Inferior parietal cortex (tissue), 1 donor: ENCODE measurements around the gene TMEM270.
"Not testable (repeated sequence)": the region's sequence is repeated elsewhere in the genome, so short reads cannot be mapped to it uniquely, and the experiment has no call there.

Source experiments
- DNase-seq: peaks from one replicate; pipeline ENCODE4 v3.0.0-alpha.2; 2016; ENCODE audit errors: extremely low spot score

Gene TMEM270, protein sequence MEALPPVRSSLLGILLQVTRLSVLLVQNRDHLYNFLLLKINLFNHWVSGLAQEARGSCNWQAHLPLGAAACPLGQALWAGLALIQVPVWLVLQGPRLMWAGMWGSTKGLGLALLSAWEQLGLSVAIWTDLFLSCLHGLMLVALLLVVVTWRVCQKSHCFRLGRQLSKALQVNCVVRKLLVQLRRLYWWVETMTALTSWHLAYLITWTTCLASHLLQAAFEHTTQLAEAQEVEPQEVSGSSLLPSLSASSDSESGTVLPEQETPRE

DNA sequence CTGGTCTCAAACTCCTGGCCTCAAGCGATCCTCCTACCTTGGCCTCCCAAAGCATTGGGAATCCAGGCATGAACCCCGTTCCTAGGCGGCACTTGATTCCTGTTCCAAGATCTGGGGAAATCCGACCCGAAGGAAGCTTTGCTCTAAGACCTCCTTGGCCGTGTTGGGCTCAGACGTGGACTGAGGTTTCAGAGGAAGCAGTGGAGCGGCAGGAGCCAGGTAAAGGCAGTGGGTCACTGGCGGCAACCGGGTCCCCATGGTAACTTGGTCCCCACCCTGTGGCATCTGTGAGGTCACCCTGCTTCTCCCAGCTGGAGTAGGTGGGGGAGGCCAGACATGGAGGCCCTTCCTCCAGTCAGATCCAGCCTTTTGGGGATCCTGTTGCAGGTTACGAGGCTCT lies at the start of gene TMEM270:
Gene TMEM270 (plus strand): TSS at position 301 of the 400 bp plus-strand sequence. CDS start 36 bp downstream, at position 337.
- DNase-seq = no peak

DNA sequence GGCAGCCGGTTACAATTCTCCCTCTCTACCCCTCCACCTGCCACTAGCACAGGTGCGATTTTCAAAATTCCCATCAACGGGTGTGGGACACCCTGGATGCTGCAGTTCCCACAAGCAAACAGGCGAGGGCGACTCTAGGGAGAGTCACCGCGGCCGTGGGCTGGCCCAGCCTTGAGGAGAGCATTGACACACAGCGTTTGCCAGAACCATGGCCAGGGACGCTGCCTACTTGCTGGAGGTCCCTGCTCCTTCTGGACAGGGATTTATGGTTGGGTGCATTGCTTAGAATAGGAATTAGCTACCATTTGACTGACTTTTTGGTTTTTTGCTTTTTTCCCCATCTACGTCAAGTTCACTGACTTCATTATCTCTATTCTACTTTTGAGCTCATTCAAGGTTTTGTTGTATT lies 49.2 kb upstream of the TMEM270 start:
- DNase-seq = no peak

DNA sequence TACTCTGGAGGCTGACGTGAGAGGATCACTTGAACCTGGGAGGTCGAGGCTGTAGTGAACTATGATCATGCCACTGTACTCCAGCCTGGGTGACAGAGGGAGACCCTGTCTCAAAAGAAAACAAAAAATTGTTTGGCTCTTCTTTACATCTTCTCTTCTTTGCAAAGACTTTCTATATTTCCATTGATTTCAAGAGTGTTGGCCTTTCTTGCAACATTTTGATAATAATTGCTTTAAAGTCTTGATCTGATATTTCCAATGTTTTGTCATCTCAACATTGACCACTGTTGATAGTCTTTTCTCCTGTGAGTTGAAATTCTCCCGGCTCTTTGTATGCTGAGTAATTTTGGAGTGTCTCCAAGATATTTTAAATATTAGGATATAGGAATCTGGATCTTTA lies 48.0 kb upstream of the TMEM270 start:
- DNase-seq = no peak

DNA sequence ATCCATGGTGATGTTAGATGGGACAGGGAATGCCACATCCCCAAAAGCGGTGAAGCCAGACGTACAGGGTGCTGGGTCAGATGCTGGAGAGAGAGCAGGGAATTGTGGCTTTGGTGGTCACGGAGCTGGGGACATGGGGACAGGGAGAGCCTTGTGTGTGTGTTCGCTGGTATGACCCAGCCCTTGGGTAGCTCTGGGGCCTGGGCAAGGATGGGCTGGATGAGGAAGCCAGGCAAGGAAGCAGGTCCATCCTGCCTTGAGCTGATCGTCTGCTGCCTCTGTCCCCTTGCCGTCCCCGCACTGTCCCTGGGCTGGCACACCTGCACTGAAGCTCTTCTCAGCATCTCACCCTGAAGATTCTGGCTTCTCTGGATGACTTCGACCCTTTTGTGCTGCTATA lies 45.5 kb upstream of the TMEM270 start:
- DNase-seq = no peak

DNA sequence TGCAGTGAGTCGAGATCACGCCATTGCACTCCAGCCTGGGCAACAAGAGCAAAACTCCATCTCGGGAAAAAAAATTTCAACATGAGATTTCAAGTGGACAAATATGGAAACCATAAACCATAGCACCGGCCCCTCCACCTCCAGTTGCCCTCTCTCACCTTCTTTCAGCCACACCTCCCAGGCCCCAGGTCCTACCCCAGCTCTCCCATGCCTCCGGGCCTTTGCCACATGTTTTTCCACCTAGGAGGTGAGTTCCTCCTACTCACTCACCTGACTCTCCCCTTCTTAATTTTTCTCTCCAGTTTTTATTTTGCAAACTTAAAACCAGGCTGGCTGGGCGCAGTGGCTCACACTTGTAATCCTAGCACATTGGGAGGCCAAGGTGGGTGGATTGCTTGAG lies 43.8 kb upstream of the TMEM270 start:
- DNase-seq = no peak

DNA sequence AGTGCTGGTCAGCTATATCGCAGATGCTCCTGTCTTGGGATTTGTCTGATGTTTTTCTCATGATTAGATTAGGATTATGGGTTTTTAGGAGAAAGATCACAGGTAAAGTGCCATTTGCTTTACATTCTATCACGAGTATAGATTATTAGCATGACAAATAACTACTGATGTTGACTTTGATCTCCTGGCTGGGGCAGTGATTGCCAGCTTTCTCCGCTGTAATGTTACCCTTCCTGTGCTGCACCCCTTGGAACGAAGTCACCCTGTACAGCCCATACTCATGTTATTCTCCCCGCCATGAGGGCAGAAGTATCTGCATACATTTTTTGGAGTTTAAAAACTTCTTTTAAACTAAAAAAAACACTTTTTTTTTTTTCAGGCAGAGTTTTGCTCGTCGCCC lies 40.9 kb upstream of the TMEM270 start:
- no peak for DNase-seq

DNA sequence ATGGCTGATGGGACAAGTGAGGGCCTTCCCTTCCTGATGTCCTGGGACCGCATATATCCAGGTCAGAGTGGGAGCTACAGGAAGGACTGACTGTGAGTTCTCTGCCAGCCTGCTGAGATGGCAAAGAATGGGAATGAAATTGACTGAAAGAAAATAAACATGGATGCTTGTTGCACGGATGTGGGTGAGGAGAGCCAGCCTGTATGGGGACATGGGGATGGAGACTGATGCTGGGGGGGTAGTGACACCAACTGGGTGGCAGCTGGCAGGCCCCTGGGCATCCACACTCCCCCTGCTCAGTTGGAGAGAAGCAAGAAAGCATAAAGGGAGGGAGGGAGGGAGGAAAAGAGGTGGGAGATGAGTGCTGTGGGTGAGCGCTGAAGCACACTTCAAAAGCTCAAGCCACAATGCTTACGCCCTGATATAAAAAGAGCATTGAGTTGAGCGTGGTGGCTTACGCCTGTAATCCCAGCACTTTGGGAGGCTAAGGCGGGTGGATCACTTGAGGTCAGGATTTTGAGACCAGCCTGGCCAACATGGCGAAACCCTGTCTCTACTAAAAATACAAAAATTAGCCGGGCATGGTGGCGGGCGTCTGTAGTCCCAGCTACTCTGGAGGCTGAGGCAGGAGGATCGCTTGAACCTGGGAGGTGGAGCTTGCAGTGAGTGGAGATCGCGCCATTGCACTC lies 39.2 kb upstream of the TMEM270 start:
- not testable (repeated sequence) for DNase-seq

DNA sequence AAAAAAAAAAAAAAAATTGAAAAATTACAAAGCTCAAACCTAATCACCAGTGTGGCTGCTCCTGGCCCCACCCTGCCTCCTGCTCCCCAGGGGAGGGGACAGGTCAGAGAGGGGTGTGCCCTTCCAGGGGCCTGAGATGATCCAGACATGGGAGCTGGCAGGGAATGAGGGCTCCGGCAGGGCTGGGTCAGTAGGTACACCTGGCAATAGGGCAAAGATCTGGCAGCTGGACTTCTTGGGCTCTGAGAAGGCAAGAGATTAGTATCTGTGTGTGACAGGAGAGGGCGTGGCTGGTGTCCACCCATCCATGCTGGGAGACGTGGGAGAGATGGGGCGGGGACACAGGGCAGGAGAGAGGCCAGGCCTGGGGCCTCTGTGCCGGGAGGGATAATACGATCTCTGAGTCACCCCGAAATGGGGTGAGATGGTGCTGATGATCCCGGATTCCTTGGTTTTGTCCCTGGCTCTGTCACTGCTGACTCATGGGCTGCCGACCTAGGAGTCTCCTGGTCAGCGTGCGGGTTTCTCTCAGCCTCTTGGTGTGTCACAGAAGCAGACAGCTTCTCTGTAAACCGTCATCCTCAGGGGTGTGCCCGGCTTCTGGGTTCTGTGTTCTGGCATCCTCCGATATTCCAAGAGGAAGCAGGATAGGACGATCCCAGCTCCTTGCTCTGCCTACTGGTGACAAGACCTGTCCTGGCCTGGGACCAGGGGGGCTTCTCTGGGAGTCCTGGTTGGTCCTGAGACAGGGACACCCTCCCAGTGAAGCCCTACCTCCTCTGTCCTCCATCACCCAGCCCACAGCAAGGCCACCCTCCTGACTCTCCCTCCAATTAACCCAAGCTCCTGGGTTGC lies 38.4 kb upstream of the TMEM270 start:
- no peak for DNase-seq

DNA sequence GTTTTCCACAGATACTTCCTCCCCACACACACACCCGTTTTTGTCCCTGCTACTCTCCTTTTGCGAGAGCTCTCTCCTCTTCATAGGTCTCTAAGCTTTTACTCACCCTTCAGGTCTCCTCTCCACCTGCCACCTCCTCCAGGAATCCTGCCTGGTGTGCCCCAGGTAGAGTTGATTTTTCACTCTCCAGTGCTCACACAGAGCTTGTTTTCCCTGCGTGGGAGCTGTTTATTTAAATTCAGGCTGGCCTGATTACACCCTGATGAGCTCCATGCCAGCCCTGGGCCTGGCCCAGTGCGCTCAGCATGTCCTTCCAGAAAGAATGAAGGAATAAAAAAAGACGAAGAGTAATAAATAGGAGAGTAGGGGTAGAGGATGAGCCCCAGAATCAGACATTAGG lies 37.7 kb upstream of the TMEM270 start:
- no peak for DNase-seq

DNA sequence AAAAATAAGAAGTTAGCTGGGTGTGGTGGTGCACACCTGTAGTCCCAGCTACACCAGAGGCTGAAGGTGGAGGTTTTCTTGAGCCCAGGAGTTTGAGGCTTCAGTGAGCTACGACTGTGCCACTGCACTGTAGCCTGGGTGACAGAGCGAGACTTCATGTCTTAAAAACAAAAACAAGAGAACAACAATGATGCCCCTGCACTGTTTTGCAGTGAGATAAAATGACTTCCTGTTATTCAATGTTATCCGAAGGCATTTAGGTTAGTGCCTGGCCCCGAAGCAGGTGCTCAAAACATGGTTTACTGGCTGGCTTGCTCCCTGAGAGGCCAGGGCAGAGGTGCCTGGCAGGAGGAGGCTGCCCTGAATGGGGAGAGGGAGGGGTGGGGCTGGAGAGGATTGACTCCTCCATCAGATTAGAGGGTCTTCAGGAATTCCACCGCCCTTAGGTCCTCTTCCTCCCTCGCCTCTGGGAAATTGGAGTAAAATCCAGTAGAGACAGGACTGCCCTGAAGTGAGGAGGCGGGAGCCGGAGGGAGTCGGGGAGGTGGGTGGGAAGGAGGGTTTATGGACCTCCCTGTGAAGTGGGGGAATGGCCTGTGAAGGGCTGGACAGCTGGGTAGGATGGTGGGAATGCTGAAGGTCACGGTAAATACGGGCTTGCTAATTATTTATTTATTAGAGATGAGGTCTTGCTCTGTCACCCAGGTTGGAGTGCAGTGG lies 36.9 kb upstream of the TMEM270 start:
- DNase-seq = no peak

DNA sequence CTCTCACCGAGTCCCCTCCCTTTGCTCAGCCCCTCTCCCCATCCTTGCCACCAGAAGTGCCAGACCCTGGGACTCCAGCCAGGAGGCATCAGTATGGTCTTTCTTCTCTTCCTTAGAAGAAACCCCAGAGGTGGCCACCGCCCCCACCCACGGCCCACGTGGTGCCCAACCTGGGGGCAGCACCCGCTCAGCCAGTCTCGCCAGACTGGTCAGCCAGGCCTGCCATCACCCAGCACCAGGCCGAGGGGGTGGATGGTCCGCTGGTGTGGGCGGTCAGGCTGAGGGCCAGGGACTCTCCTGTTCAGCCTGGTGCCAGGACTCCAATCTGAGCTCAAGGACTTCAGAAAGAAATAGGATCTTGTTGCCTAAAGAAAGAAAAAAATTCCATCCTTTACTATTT lies 36.0 kb upstream of the TMEM270 start:
- no peak for DNase-seq

DNA sequence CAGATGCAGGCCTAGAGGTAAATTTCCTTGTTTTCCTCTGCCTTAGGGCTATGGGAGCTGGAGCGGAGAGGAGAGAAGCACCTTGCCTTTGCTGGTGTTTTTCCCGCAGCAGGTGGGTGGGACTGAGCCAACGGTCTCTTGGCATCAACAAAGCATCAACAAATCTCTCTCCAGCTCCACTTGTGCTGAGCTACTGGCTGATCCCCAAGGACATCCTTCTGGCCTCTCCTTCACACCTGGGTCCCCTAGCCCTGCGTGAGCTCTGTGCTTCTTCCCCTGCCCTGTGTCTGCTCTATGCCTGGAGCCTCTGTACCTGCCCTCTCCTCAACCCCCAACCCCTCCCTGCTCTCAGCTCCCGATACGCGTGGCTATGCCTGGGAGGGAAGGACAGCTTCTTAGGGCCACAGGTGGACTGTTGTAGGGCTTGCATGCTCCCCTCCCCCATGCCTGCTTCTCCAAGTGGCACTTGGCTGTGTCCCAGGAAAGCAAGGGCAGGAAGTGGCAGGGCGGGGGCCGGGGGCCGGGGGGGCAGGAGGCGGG lies 33.3 kb upstream of the TMEM270 start:
- no peak for DNase-seq

DNA sequence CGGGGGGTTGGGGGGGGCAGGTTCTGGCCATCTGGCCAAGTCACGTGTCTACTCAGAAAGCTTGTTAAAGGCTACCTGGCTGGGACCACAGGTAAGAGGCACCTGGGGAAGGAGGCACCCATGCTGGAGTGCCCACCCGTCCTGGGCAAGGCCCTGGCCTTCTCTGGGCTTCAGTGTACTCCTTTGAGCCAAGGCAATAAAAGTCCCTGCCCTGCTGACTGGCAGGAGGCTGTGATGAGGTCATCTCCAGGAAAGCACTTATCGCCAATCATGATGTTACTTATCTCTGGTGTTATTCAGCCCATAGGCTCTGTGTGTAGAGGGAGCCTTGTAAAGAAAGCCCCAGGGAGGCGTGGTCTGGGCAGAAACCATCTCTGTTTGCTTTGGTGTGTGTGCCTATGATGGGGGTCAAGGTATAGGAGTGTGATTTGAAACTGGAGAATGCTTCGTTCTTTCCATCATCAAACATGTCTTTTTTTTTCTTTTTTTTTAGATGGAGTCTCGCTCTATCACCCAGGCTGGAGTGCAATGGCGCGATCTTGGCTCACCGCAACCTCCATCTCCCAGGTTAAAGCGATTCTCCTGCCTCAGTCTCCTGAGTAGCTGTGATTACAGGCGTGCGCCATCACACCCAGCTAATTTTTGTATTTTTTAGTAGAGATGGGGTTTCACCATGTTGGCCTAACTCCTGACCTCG lies 32.7 kb upstream of the TMEM270 start:
- DNase-seq = no peak

DNA sequence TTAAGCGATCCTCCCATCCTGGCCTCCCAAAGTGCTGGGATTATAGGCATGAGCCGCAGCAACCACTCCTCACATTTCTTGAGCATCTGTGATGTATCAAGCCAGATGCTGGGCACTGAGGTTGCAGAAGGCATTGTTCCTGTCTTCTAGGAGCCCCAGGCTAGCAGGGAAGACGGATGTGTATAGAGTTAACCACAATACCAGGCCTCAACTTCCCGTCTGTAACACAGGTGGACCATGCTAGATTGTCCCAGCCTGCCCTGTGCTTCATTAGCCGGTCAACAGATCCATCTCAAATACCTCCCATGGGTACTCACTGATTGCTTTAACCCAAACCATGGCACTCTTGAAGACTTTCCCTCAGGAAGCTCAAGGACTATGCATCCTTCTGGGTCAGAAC lies 32.0 kb upstream of the TMEM270 start:
- DNase-seq = no peak

DNA sequence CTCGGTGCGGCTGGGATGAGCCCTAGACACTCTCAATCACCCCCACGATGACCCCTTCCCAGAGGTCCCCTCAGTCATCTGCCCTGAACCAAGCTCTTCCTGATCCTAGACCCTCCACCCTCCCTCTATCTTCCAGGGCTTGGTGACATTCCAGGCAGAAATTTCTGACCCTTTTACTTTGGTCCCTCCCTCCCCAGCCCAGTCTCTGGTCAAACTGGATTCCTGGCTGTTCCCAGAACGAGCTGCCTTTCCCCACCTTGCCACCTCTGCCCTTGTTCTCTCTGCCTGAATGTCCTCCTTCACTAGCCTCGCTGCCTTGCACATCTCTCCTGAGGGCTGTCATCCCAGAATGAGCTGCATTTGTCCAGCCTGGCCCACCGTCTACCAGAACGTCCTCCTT lies 31.5 kb upstream of the TMEM270 start:
- DNase-seq = no peak

DNA sequence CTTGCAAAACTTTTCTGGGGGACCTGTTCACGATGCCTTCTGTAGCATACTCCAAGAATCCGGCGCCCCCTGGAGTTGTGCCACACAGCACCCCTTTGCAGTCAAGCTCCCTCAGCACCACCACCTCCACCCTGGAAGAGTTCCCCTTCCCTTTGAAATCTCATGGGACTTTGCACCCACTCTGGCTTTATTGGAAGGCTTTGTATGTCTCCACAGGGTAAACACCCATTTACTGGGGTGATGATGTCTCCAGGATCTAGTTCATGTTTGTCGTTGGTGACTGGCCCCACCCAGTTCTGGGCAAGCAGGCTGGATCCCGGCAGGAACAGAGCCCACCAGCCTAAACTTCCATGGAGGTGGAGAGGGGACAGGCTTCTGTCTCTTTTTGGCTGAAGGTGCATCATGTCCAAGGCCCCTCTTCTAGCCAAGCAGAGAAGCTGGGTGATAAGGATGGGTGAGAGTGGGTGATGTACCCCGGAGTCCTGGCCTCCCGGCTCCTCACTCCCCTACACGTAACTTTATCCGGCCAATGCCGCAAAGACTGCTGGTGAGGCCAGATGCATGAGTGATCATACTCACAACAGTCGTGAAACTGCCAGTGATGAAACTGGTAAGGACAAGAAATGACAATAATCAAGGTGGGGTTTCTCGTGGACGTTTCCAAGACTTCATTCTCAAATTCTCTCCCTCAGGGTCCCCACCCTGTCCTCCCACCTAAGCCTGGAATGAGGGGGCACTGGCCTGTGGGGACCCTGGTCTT lies 30.9 kb upstream of the TMEM270 start:
- no peak for DNase-seq

DNA sequence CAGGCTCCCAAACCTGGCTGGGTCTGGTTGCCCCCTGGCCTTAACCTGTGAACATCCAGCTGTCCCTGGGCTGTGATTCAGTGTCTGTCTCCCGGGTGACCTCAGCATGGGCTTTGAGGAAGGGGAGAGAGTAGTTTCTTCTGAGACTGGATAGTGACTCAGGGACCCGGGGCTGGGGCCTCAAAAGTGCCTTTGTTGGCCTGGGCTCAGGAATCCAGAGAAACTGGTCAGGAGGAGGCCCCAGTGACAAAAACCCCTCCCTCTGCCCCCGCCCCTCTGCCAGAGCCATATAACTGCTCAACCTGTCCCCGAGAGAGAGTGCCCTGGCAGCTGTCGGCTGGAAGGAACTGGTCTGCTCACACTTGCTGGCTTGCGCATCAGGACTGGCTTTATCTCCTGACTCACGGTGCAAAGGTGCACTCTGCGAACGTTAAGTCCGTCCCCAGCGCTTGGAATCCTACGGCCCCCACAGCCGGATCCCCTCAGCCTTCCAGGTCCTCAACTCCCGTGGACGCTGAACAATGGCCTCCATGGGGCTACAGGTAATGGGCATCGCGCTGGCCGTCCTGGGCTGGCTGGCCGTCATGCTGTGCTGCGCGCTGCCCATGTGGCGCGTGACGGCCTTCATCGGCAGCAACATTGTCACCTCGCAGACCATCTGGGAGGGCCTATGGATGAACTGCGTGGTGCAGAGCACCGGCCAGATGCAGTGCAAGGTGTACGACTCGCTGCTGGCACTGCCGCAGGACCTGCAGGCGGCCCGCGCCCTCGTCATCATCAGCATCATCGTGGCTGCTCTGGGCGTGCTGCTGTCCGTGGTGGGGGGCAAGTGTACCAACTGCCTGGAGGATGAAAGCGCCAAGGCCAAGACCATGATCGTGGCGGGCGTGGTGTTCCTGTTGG lies 30.0 kb upstream of the TMEM270 start, which contains the start of gene CLDN4:
Gene CLDN4 (plus strand): TSS at position 316 of the 903 bp plus-strand sequence. CDS start 206 bp downstream, at position 522.
- no peak for DNase-seq

DNA sequence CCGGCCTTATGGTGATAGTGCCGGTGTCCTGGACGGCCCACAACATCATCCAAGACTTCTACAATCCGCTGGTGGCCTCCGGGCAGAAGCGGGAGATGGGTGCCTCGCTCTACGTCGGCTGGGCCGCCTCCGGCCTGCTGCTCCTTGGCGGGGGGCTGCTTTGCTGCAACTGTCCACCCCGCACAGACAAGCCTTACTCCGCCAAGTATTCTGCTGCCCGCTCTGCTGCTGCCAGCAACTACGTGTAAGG lies 29.4 kb upstream of the TMEM270 start:
- no peak for DNase-seq

DNA sequence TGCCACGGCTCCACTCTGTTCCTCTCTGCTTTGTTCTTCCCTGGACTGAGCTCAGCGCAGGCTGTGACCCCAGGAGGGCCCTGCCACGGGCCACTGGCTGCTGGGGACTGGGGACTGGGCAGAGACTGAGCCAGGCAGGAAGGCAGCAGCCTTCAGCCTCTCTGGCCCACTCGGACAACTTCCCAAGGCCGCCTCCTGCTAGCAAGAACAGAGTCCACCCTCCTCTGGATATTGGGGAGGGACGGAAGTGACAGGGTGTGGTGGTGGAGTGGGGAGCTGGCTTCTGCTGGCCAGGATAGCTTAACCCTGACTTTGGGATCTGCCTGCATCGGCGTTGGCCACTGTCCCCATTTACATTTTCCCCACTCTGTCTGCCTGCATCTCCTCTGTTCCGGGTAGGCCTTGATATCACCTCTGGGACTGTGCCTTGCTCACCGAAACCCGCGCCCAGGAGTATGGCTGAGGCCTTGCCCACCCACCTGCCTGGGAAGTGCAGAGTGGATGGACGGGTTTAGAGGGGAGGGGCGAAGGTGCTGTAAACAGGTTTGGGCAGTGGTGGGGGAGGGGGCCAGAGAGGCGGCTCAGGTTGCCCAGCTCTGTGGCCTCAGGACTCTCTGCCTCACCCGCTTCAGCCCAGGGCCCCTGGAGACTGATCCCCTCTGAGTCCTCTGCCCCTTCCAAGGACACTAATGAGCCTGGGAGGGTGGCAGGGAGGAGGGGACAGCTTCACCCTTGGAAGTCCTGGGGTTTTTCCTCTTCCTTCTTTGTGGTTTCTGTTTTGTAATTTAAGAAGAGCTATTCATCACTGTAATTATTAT lies 28.9 kb upstream of the TMEM270 start:
- DNase-seq = no peak
